Stimulated activated CD8-positive, alpha-beta memory T cell treated with anti-CD3 and anti-CD28 coated beads, Interleukin-12 subunit alpha, Interleukin-12 subunit beta, amount 100 ng/mL, for 1 hour (primary cell): ENCODE results near the gene KLHDC8A.
"Not testable (repeated sequence)": the region's sequence is repeated elsewhere in the genome, so short reads cannot be mapped to it uniquely, and the experiment has no call there.

Experiments used
- DNase-seq: peaks from one replicate; pipeline ENCODE4 v3.0.0-alpha.2; 2020; ENCODE audit warnings: low read depth

KLHDC8A gene

DNA sequence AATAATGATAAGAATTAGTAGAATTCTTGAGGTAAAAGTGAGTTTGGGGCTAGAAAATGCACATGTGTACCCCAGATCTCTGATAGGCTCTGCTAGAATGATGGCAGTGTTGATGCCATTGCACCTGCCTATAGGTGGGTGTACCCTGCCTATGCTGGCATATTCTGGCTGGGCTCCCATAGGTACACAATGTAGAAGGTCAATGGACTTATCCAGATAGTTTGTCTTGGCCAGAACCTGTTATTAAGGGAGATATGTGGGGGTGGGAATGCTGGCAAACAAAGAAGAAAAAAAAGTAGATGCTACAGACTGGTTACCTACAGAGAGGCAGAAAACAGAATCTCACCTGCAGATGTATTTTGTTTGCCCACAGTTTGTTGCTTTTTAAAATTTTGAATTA, 14.1 kb upstream of the KLHDC8A start:
- DNase-seq, result no peak

DNA sequence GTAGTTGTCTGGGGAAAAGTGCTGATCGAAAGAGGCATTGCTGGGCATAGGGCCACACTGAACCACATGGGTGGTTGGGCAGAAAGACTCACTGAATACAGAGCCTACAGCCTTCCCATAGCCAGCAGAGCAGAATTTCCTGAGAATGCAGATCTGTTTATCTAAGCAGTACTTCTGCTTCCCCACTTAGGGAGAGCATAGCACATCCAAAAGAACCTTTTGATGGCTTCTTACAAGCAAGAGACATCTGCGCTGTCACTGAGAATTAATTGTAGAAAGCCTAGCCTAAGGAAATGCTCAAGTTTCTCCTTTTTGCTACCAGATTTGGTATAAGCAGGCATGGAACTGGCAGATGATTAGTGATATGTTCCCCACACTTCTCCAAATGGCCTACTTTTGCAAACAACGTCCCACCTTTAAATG, 13.0 kb upstream of the KLHDC8A start:
- no peak for DNase-seq

DNA sequence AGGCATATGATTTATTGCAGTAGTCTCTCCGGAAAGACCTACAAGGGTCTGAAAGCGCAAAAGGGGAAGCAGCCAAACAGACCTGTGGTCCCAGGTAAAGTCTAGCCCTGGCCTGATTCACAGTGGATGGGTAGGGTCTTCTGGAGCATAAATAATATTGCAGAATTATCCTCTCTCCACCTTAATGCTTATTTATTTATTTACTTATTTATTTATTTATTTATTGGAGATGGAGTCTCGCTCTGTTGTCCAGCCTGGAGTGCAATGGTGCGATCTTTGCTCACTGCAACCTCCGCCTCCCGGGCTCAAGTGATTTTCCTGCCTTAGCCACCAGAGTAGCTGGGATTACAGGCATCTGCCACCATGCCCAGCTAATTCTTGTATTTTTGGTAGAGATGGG, 11.8 kb upstream of the KLHDC8A start:
- DNase-seq, result no peak

DNA sequence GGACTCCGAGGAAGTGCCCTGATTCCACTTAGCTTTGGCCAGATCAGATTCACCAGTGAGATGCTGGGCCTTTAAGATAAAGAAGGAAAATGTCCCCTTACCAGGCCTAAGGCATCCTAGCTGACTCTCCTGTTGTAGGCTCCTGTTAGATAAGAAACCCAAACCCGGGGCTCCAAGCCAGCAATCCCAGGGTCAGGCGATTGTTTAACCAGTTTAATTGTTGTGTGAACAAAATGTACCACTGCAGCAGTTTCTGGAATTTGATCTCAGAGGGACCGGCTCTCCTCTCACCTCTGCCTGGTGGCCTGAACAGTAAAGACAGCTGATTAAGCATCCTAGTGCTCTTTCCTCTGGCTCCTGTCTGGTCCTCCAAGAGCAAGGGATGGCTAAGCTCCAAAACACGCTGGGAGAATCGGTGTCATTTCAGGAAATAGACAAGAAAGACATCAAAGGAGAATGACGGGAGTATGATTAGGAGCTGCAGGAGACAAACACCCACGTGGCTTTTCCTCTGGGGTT, 9.3 kb upstream of the KLHDC8A start:
- DNase-seq, result no peak

GRCh38 chr1:205365086-205365485, 8.4 kb upstream of the KLHDC8A start:
- DNase-seq, result not testable (repeated sequence)

DNA sequence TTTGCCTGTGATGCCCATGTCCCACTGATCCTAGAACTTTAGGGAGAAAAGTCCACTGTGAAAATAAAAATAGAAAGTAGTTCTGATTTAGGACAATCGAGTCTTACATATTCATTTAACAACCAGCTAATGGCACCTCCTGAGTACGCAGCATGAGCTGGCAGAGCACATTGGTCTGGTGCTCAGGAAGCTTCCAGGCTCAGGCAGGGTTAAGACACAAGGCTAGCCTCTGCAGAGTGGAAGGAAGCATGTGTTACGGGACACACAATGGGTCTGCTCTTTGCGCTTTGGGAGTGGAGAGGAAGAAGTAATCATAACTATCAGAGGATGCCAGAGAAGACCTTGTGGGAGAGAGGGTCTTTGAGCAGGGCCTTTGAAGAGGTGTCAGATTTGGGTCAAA, 4.2 kb upstream of the KLHDC8A start:
- DNase-seq, result no peak

GRCh38 chr1:205359771-205360565, 3.2 kb upstream of the KLHDC8A start:
- no peak for DNase-seq

DNA sequence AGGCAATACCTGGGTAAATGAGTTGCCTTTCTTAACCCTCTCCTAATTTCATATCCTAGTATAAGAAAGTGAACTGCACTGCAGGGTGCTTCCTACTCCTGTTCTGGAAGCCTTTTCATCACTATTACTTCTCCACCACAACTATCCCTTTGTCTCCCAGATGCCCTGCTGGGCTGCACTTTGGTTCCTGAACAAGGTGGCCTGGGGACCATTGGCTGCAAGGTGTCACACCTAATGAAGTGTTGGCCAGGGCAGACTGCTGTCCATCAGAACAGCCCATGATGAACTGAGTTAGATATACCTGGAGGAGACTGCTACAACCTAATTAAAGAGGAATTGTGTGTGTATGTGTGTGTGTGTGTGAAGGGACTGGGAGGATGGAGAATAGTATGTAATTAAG, 1.9 kb upstream of the KLHDC8A start:
- DNase-seq, result no peak

DNA sequence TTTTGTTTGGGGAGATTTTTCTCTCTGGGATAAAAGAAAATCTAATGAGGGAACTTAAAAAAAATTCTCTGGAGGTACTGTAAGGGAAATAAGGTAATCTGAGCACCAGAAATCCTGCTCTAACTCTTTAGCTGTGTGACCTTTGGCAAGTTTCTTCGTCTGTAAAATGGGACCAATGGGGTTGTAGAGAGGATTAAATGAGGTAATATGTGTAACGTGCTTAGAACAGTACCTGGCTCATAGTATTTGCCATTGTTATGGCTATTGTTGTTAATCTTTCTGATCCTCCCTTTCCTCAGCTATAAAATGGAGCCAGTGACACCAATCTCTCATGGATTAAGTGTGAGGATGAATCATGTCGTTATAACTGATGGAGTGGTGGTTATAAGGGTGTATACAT, 845 bp upstream of the KLHDC8A start:
- DNase-seq, result no peak

DNA sequence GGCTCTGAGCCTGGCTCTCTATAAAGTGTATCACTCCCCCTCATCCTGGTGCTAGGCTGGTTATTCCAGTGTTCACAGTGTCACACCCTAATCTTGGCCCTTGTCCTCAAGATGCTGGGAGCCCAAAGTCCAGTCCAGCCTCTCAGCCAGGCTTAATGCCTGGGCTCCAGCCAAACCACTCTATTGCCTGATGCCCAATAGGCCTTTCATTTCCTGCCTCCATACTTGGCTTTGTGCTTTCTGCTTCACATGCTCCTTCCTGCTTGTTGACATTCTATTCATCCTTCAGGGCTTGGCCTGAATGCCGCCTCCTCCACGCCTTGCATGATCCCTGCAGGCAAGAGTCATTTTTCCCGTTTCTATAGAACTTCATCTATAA, 1.7 kb downstream of the KLHDC8A start:
- DNase-seq, result no peak

DNA sequence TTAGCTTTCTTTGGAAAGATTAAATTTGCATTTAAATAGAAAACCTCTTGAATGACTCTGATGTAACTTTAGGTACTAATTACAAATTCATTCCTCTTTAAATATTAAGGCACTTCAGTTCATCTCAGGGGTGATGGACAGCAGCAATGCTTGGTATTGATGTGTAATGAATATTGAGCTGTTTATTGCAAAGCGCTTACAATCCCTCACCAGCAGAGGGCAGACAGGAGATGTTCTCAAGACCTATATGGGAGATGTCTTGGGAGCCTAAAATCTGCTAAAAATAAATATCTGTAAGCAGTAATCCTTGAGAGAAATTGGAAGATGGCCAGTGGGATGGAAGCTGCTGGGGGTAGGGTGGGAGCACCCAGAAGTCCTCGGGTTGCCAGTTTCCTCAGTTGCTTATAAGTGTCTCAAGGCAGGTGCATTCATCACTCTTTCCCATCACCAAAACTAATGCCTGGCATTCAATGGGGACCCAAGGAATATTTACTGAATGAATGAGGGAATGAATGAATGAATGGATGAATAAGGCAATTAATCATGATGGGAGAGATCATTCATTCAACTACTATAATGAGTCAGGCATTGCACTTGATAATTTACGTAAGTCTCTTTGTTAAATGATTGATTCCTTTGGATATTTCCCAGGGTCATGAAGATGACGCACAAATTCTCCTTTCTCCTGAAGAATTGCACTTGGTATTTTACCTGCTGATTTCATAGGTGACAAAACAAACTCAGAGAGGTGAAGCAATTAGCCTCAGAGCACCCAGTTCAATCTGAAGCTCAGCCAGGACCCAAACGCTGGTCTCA, 2.3 kb downstream of the KLHDC8A start:
- peak; percentile 48 for DNase-seq

- no peak for DNase-seq
Observed at GRCh38 chr1:205353612-205354011, 3.1 kb downstream of the KLHDC8A start.

DNA sequence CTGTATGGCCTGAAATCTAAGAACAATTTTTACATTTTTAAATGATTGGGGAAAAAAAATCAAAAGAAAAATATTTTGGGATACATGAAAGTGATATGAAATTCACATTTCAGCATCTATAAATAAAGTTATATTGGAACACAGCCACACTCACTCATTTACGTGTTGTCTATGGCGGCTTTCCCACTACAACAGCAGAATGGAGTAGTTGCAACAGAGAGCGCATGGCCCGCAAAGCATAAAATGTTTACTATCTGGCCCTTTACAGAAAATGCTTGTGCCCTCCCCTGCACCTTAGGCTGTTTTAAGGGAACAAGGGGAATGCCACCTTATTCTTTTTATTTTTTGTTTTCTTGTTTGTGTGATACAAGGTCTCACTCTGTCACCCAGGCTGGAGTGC, 3.5 kb downstream of the KLHDC8A start:
- DNase-seq, result no peak

DNA sequence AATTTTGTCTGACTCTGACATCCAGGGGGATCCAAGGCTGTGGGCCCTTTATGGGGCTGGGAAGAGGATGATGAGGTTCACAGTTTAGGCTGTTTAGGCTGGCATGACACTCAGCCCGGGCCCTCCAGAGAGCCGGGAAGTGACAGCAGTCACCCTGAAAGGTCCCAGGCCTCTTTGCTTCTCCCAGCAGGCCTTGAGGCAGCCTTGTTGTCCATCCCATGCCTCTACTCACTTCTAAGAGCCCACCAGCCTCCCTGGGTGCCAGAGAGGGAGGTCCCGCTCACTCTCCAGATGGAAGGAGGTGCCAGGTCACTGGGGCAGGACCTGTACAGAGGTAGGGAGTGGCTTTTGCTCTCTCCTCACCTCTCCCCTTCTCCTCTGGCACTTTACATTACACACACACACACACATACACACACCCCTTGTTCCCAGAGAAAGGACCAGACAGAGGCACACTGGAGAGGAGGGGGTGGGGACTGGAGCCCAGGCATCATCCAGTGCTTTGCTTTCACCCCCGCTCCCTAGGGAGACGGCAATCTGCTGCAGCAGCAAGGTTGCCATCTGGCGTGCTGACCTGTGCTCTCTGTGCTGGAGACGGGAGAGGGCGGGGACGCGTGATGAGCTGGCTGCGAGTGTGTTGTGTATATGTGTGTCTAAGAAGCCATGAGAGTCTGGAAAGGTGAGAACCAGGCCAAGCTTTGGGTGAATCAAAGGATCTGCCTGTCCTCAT, 4.6 kb downstream of the KLHDC8A start:
- no peak for DNase-seq

DNA sequence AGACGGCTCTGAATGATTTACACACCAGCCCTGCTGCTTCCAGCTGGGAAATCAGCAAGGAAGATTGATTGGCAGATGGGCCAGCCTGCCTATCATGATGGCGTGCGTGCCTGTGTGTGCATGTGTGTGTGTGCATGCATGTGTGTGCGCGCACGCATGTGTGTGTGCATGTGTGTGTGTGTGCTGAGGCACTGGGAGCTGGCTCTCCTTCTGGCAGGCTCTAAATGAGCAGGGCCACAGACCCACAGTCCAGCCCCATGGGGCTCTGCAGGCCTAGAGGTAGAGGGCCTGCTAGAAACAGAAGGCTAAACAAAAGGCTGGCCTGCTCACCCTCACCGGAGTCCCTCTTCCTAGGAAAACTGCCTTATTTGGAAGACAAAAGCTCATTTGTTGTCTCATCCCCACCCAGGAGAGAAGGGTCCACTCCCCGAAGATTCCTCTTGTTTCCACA, 6.0 kb downstream of the KLHDC8A start:
- DNase-seq, result no peak

GRCh38 chr1:205350124-205350523, 6.6 kb downstream of the KLHDC8A start:
- no peak for DNase-seq

- no peak for DNase-seq
Observed at GRCh38 chr1:205348554-205349487, 7.9 kb downstream of the KLHDC8A start.

- DNase-seq, result no peak
Observed at GRCh38 chr1:205346956-205347574, 9.7 kb downstream of the KLHDC8A start.

- DNase-seq, result no peak
Observed at GRCh38 chr1:205345761-205346160, 11.0 kb downstream of the KLHDC8A start.

- DNase-seq, result no peak
Observed at GRCh38 chr1:205344066-205344928, 12.4 kb downstream of the KLHDC8A start.
